ENCODE measurements around the gene NFE2.

The NFE2 gene

DNA sequence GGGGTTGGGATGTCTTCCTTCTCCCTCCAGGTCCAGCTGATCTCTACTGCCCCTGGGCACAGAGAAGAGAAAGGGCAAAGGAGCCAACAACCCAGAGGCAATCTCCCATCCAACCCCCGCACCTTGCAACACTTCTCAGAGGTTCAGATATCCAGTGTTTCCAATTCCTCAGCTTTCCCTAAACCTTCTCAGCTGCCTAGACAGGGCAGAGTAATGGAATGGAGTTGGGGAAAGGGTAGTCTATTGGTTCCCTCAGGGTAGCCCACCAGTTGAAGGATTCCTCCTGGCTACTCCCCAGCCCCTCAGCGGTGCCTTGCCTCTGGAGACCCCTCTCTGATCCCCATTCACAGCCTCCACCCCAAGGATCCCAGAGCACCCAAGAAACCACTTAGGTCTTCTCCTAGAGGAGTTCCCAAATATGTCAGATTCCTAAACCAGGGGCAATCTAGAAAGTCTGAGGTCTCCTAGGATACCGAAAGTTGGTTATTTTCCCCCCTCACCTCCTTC is 537 bp downstream of the NFE2 start:
- in situ Hi-C loops (cut with HindIII; ENCODE audit: low pct_unique_long_range_greater_than_20kb, low sequenced_read_pairs) = no loop called here
- DNase-seq (ENCODE audit: low read depth in 1 of 2, low spot score in 1 of 2) = no peak
- TF ChIP-seq JUND (IDR thresholded peaks at IDR 0.05; ENCODE audit: low read depth) = no peak

DNA sequence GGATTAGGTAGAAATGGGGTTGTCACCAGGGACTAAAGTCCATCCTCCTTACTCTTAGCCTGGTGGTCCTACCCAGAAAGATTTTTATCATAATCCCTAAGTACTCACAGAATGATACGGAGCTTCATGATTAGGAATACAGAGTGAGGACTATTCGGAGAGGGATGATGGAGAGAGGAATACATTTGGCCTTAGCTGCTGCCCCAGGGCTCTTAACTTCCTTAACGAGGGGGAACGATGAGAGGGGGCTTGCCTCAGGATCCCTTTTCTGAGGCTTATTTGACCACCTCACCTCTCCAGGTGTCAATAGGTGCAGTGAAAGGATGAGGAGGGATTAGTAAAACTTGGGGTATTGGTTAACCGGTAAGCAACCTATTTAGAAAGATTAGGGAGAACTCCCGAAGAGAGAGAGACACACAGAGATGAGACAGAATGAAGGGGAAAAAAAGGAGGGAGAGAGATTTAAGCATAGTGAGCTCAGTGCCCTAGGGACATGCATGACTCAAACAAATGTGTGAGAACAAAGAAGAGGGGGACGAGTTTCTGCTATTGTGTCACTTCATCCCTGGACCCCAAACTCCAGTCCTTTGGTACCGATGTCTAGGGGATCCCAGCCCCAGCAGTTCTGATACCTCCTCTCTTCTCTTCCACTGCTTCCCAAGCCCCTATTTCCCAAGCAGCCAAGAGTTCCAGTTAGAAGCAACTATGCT is 1.1 kb downstream of the NFE2 start:
- no peak for DNase-seq (ENCODE audit: low read depth in 1 of 2, low spot score in 1 of 2)
- in situ Hi-C loops (cut with HindIII; ENCODE audit: low pct_unique_long_range_greater_than_20kb, low sequenced_read_pairs) = no loop called here
- TF ChIP-seq JUND (IDR thresholded peaks at IDR 0.05; ENCODE audit: low read depth) = no peak

DNA sequence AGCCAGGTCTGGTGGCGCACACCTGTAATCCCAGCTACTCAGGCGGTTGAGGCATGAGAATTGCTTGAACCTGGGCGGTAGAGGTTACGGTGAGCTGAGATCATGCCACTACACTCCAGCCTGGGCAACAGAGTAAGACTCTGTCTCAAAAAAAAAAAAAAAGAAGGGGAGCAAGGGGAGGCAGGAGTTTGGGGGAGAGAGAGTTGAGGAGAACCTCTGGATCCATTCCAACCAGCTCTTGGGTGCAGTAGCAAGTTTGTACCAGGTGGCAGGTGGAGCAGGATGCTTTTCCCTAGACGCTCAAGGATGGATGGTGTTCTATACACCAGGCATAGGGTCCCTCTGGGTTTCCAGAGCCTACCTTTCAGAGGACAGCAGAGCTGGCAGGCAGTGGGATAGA is 1.9 kb downstream of the NFE2 start:
- no peak for TF ChIP-seq JUND (IDR thresholded peaks at IDR 0.05; ENCODE audit: low read depth)
- in situ Hi-C loops (cut with HindIII; ENCODE audit: low pct_unique_long_range_greater_than_20kb, low sequenced_read_pairs) = no loop called here
- DNase-seq (ENCODE audit: low read depth in 1 of 2, low spot score in 1 of 2) = no peak

DNA sequence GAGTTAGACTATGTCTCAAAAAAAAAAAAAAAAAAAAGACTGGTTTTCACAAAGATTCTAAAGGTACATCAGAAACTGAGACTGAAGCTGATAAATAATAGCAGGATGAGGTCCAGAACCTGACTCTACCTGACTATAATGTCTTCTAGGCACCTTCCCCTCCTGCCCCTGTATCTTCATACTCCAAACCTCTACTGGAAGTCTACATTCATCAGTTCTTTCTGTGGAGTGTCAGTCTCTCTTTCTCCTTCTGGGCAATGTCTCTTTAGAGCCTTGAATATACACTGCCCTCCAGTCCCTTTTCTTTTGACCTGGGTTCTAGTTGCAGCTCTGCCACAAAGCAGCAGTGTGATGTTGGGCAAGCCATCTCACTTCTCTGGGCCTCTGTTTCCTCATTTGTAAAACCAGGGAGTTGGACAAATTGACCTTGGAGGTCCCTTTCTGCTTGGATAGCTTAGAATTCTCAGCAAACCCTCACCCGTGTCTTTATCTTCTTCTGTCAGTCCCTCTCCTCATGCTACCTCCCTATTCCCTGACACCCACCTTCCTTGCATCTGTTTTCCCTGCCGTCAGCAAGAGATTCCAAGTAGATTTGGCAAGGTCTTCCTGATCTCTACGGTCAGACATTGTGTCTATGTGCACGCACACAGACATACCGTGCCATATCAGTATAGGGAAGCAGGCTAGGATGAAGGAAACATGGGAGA is 4.3 kb downstream of the NFE2 start:
- no peak for DNase-seq (ENCODE audit: low read depth in 1 of 2, low spot score in 1 of 2)
- in situ Hi-C loops (cut with HindIII; ENCODE audit: low pct_unique_long_range_greater_than_20kb, low sequenced_read_pairs) = no loop called here

DNA sequence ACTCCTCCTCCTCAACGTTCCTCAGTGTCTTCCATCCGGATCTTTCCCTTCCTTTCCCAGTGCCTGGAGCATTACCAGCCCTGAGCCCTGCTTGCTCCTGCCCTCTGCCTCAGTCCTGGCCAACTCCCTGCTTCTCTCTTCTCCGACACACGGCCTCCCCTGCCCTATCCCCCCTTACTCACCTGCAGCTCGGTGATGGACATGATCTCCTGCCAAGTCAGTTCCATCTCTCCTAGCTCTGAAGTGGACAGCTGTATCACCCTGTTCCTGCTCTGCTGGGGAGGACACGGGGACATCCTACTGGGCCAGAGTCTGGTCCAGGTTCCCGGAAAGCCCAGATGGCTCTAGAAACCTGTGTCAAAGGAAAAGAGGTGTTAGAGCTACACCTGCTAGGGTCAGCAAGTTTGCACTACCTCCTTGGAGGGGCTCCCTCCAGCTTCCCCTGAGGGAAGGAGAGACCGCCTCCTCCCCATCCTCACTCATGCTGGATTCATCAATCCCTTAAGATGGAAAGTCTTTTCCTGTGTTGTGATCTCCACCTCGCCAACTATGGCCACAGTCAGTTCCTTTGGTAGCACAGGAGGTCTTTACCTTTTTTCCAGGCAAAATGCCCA is 5.8 kb downstream of the NFE2 start:
- TF ChIP-seq JUND (IDR thresholded peaks at IDR 0.05; ENCODE audit: low read depth) = no peak
- in situ Hi-C loops (cut with HindIII; ENCODE audit: low pct_unique_long_range_greater_than_20kb, low sequenced_read_pairs) = no loop called here
- no peak for DNase-seq (ENCODE audit: low read depth in 1 of 2, low spot score in 1 of 2)

More for the DNA sequence above, 4.3 kb downstream of the NFE2 start:
- TF ChIP-seq JUND (IDR thresholded peaks at IDR 0.05; ENCODE audit: low read depth) = no peak

DNA sequence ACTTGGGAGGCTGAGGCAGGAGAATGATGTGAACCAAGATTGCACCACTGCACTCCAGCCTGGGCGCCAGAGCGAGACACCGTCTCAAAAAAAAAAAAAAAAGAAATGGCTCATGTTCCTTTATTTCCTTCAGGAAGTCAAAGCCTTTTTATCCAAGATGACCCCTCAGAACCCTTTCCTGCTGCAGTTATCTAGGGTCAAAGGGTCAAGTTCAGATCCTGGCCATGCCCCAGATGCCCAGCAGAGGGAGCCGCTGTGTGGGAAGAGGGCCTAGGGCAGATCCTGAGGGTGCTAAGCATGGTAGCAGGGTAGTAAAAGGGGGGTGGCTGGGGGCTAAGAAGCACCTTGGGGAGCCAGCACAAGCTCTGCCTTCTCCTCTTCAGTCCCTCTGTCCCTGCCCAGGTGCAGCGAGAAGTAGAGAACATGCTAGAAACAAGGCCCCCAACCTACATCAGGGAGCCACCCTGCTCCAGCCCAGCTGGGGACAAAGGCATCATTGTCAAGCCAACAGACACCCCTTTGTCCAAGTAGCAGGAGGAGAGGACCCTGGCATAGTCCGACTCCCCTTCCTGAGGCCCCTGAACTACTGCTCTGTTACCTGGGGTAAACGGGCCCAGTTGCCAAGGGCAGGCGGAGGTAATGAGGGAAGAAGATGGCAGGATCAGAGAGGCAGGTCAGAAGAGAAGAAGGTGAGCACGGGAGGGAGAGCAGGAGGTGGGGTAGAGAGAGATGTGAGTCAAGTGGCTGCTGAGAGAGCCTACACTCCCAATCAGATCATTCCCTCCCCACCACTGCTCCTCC is 6.5 kb downstream of the NFE2 start:
- DNase-seq (ENCODE audit: low read depth in 1 of 2, low spot score in 1 of 2) = peak; percentile 37 to 51
- no peak for TF ChIP-seq JUND (IDR thresholded peaks at IDR 0.05; ENCODE audit: low read depth)
- in situ Hi-C loops (cut with HindIII; ENCODE audit: low pct_unique_long_range_greater_than_20kb, low sequenced_read_pairs) = no loop called here

DNA sequence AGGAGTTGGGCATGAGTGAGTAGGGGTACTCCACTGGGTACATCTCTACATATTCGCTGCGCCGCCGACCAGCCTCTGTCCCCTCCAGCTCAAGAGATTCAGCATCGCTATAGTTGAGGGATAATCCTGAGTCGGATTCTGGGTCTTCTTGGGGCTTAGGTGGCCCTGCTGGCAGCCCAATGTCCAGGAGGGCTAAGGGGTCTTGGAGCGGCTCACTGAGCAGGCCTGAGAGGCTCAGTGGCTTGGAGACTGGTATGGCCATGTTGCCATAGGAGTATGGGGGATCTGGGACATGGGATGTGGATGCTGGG is 7.9 kb downstream of the NFE2 start:
- DNase-seq (ENCODE audit: low read depth in 1 of 2, low spot score in 1 of 2) = no peak
- no peak for TF ChIP-seq JUND (IDR thresholded peaks at IDR 0.05; ENCODE audit: low read depth)
- in situ Hi-C loops (cut with HindIII; ENCODE audit: low pct_unique_long_range_greater_than_20kb, low sequenced_read_pairs) = no loop called here

DNA sequence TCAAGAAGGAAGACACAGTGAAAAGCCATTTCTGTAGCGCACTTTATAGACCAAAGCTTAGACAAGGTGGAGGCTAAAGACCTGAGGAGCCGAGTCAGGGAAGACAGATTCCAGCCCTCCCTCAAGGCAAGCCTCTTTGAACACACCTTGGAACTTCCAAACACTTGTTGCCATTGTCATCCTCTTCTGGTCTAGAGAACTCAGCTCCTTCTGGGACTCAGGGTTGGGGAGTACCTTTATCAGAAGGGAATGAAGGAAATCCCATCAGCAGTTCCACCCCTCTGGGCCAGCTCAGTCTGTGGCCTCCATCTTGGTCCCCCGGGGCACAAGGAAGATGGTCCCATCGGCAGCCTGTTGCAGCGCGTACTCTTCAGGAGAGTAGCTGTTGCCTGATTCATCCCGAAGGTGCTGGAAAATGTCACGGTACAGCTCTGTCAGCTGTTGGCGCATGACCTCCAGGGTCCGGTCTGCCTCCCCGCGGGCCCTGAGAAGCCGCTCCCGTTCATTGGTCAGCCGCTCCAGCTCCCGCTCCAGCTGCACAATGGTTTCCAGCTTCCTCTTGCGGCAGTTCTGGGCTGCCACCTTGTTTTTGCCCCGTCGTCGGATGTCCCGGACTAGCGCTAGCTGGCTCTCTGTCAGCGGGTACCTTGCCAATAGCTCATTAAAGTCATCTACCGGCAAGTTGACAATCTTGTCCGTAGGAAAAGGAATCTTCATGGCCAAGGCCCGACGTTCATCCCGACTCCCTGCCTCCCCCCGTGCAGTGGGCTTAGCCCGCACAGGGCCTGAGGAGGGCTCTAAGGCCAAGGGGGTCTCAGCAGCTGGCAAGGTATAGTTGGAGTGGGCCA is 8.5 kb downstream of the NFE2 start:
- no peak for DNase-seq (ENCODE audit: low read depth in 1 of 2, low spot score in 1 of 2)
- TF ChIP-seq JUND (IDR thresholded peaks at IDR 0.05; ENCODE audit: low read depth) = no peak
- in situ Hi-C loops (cut with HindIII; ENCODE audit: low pct_unique_long_range_greater_than_20kb, low sequenced_read_pairs) = no loop called here

DNA sequence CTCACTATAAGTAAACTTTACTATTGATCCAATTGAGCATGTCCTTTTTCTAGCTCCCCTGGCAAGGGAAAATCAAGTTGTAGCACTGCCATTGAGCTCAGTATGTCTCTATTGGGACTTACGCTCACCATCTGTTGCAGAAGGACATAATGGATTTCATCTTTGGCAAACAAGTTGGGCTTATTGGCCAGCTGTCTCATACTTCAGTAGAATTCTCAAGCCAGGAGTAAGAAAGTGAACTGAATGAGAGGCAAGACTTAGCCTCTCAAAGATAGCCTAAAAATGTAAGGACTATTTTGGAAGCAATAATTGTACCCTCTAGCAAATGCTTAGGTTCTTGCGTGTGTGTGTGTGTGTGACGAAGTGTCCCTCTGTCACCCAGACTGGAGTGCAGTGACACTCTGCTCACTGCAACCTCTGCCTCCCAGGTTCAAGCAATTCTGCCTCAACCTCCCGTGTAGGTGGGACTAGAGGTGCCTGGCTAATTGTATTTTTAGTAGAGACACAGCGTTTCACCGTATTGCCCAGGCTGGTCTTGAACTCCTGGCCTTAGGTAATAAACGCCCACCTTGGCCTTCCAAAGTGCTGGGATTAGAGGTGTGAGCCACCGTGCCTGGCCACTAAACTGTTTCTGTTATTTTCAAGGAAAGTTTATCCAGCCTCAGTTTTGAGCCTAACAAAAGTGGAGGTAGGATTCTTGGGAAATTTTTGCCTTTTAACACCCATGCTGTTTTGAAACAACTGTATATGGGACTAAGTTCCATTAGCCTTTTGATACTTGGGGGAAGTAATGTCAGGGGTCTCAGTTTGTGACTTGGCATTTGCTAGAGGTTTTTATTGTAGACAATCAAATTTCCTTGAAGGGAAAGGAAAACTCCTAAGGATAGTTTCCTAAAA is 13.3 kb downstream of the NFE2 start:
- DNase-seq (ENCODE audit: low read depth in 1 of 2, low spot score in 1 of 2) = peak in 1 of 2 experiments; percentile 34
- 0 out of 2 replicates have a peak, but pooled peaks have one; percentile 8 for TF ChIP-seq JUND (IDR thresholded peaks at IDR 0.05; ENCODE audit: low read depth)
- in situ Hi-C loops (cut with HindIII; ENCODE audit: low pct_unique_long_range_greater_than_20kb, low sequenced_read_pairs) = no loop called here

DNA sequence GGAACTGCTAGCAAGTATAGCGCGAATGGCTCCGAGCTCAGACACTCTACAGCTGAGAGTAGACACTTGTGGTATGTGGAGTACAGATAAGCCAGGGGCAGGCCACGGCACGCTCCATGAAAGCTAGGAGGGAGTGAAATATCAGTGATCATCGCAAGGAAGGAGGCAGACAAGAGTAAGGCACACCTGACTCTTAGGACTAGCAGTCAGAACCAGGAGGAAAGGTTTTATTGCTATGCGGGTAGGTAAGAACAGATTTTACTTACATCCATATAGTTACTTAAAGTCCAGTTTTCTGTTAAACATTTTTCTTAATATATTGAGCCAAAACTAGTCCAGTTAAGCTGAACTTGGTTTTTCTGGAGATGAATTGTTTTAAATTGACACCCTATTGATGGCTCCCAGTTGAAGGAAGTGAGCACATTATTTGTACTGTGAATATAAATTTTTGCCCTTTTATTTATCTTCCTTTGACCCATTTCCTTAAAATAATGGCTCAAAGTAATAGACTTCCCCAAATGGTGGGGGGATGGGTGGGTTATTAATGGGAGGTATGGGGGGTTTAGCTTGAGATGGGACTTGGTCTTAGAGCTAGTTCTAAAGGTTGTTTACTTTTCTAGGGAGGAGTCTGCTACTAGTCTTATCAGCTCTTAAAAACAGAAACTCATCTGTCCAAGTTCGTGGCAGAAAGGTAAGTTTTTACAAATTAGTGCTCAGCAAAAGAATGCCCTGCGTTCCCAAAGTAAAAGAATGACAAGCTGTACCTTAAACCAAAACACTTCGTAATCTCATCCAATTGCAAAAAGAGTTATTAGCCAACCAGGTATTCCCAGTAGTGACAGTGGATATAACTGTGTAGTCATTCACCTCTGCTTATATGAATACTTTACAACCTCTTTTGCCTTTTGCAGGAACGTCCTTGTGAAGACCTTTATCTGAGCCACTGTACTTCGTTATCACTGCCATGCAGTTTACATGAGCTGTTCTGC is 14.5 kb downstream of the NFE2 start:
- DNase-seq (ENCODE audit: low read depth in 1 of 2, low spot score in 1 of 2) = peak in 1 of 2 experiments; percentile 37
- in situ Hi-C loops (cut with HindIII; ENCODE audit: low pct_unique_long_range_greater_than_20kb, low sequenced_read_pairs) = no loop called here
- TF ChIP-seq JUND (IDR thresholded peaks at IDR 0.05; ENCODE audit: low read depth) = no peak

Data from T47D (cell line).